Measurements from ENCODE around the gene SUSD1.
A peak's percentile ranks its signal among the peaks of the same experiment; 100 is the strongest.

Gene SUSD1

DNA sequence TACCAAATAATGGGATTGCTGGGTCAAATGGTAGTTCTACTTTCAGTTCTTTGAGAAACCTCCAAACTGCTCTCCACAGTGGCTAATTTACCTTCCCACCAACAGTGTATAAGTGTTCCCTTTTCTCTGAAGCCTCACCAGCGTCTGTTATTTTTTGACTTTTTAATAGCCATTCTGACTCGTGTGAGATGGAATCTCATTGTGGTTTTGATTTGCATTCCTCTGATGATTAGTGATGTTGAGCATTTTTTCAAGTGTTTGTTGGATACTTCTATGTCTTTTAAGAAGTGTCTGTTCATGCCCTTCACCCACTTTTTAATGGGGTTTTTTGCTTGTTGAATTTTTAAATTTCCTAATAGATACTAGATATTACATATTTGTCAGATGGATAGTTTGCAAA lies 28.4 kb upstream of the SUSD1 start:
- TF ChIP-seq BACH2 (CRISPR knock-in tag; IDR thresholded peaks at IDR 0.05; ENCODE audit: borderline replicate concordance) (no peak), ZFP3 (CRISPR knock-in tag; IDR thresholded peaks at IDR 0.05) (no peak), ZNF8 (CRISPR knock-in tag; IDR thresholded peaks at IDR 0.05) (no peak), ZC3H10 (CRISPR knock-in tag; IDR thresholded peaks at IDR 0.05) (no peak), ZNF565 (CRISPR knock-in tag; conservative IDR thresholded peaks at IDR 0.05; ENCODE audit: low read depth) (no peak), PPARA (CRISPR knock-in tag; IDR thresholded peaks at IDR 0.05; ENCODE audit: borderline replicate concordance) (no peak)
- TF ChIP-seq, protein P1, sequence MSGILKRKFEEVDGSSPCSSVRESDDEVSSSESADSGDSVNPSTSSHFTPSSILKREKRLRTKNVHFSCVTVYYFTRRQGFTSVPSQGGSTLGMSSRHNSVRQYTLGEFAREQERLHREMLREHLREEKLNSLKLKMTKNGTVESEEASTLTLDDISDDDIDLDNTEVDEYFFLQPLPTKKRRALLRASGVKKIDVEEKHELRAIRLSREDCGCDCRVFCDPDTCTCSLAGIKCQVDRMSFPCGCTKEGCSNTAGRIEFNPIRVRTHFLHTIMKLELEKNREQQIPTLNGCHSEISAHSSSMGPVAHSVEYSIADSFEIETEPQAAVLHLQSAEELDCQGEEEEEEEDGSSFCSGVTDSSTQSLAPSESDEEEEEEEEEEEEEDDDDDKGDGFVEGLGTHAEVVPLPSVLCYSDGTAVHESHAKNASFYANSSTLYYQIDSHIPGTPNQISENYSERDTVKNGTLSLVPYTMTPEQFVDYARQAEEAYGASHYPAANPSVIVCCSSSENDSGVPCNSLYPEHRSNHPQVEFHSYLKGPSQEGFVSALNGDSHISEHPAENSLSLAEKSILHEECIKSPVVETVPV (CRISPR knock-in tag; IDR thresholded peaks at IDR 0.05), result no peak
- TF ChIP-seq, protein P2, sequence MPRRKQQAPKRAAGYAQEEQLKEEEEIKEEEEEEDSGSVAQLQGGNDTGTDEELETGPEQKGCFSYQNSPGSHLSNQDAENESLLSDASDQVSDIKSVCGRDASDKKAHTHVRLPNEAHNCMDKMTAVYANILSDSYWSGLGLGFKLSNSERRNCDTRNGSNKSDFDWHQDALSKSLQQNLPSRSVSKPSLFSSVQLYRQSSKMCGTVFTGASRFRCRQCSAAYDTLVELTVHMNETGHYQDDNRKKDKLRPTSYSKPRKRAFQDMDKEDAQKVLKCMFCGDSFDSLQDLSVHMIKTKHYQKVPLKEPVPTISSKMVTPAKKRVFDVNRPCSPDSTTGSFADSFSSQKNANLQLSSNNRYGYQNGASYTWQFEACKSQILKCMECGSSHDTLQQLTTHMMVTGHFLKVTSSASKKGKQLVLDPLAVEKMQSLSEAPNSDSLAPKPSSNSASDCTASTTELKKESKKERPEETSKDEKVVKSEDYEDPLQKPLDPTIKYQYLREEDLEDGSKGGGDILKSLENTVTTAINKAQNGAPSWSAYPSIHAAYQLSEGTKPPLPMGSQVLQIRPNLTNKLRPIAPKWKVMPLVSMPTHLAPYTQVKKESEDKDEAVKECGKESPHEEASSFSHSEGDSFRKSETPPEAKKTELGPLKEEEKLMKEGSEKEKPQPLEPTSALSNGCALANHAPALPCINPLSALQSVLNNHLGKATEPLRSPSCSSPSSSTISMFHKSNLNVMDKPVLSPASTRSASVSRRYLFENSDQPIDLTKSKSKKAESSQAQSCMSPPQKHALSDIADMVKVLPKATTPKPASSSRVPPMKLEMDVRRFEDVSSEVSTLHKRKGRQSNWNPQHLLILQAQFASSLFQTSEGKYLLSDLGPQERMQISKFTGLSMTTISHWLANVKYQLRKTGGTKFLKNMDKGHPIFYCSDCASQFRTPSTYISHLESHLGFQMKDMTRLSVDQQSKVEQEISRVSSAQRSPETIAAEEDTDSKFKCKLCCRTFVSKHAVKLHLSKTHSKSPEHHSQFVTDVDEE (CRISPR knock-in tag; IDR thresholded peaks at IDR 0.05), result no peak
- peak; percentile 53 for ATAC-seq

DNA sequence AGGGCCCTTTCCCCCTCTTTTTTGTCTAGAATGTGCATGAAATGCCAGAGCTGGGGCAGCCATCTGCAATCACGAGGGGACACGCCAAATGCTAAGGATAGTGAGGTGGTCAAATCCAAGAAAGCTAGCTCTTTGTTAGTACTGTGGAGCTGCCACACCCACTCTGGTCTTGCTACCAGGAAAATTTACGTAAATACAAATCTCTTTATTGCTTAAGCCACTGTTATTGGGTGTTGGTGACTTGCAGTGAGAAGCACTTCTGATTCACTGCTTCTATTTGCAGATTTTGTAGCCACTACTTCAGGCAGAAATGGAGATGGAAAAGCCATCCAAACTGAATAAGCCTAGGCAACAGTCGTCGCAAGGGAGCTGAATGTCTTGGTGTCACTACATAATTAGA lies 25.6 kb upstream of the SUSD1 start:
- ATAC-seq, result no peak
- TF ChIP-seq PPARA (CRISPR knock-in tag; IDR thresholded peaks at IDR 0.05; ENCODE audit: borderline replicate concordance) (no peak), ZC3H10 (CRISPR knock-in tag; IDR thresholded peaks at IDR 0.05) (no peak), RARB (CRISPR knock-in tag; IDR thresholded peaks at IDR 0.05) (no peak), TOX (CRISPR knock-in tag; IDR thresholded peaks at IDR 0.05; ENCODE audit: borderline replicate concordance) (no peak), ZNF8 (CRISPR knock-in tag; IDR thresholded peaks at IDR 0.05) (no peak), OSR1 (CRISPR knock-in tag; IDR thresholded peaks at IDR 0.05) (no peak), SNAI2 (CRISPR knock-in tag; IDR thresholded peaks at IDR 0.05) (no peak), TCF4 (CRISPR knock-in tag; IDR thresholded peaks at IDR 0.05; ENCODE audit: borderline replicate concordance) (no peak), ISL1 (CRISPR knock-in tag; IDR thresholded peaks at IDR 0.05) (no peak), ARNTL (CRISPR knock-in tag; IDR thresholded peaks at IDR 0.05; ENCODE audit: borderline replicate concordance, low read depth) (no peak), BACH2 (CRISPR knock-in tag; IDR thresholded peaks at IDR 0.05; ENCODE audit: borderline replicate concordance) (no peak), ZNF565 (CRISPR knock-in tag; conservative IDR thresholded peaks at IDR 0.05; ENCODE audit: low read depth) (no peak)
- TF ChIP-seq, protein P1 (CRISPR knock-in tag; IDR thresholded peaks at IDR 0.05), result no peak
- TF ChIP-seq, protein P3, sequence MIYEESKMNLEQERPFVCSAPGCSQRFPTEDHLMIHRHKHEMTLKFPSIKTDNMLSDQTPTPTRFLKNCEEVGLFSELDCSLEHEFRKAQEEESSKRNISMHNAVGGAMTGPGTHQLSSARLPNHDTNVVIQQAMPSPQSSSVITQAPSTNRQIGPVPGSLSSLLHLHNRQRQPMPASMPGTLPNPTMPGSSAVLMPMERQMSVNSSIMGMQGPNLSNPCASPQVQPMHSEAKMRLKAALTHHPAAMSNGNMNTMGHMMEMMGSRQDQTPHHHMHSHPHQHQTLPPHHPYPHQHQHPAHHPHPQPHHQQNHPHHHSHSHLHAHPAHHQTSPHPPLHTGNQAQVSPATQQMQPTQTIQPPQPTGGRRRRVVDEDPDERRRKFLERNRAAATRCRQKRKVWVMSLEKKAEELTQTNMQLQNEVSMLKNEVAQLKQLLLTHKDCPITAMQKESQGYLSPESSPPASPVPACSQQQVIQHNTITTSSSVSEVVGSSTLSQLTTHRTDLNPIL (CRISPR knock-in tag; IDR thresholded peaks at IDR 0.05; ENCODE audit: low read depth), result no peak
- TF ChIP-seq, protein P4, sequence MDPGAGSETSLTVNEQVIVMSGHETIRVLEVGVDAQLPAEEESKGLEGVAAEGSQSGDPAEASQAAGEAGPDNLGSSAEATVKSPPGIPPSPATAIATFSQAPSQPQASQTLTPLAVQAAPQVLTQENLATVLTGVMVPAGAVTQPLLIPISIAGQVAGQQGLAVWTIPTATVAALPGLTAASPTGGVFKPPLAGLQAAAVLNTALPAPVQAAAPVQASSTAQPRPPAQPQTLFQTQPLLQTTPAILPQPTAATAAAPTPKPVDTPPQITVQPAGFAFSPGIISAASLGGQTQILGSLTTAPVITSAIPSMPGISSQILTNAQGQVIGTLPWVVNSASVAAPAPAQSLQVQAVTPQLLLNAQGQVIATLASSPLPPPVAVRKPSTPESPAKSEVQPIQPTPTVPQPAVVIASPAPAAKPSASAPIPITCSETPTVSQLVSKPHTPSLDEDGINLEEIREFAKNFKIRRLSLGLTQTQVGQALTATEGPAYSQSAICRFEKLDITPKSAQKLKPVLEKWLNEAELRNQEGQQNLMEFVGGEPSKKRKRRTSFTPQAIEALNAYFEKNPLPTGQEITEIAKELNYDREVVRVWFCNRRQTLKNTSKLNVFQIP (CRISPR knock-in tag; IDR thresholded peaks at IDR 0.05; ENCODE audit: borderline replicate concordance, low read depth), result no peak

DNA sequence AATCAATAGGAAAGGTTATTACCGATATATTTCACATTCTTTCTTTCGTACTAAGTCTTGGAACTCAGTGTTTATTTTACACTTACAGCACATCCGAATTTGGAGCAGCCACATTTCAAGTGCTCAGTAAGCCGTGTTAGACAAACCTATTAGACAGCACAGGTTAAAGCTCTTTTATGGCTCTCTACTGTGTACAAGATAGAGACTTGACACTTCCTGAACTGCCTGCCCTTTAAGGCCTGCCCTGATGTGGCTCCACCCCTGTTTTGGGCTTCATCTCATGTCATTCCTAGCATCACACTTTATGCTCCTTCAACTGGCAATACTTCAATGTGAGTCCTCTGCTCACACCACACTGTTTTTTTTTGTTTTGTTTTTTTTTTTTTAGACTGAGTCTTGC lies 23.5 kb upstream of the SUSD1 start:
- TF ChIP-seq ESRRG (CRISPR knock-in tag; IDR thresholded peaks at IDR 0.05), result no peak
- TF ChIP-seq BACH2 (CRISPR knock-in tag; IDR thresholded peaks at IDR 0.05; ENCODE audit: borderline replicate concordance), result no peak
- no peak for TF ChIP-seq ZFP30 (CRISPR knock-in tag; IDR thresholded peaks at IDR 0.05)
- TF ChIP-seq, protein P4 (CRISPR knock-in tag; IDR thresholded peaks at IDR 0.05; ENCODE audit: borderline replicate concordance, low read depth), result no peak
- no peak for TF ChIP-seq ZNF8 (CRISPR knock-in tag; IDR thresholded peaks at IDR 0.05)
- ATAC-seq, result no peak
